Activated T-cell treated with anti-CD3 and anti-CD28 coated beads for 48 hours (primary cell): Measurements from ENCODE around the gene EOLA2.
"Not testable (repeated sequence)": the region's sequence is repeated elsewhere in the genome, so short reads cannot be mapped to it uniquely, and the experiment has no call there.

ENCODE experiments used
- DNase-seq: peaks from one replicate; pipeline ENCODE4 v3.0.0-alpha.2; 2020; ENCODE audit warnings: low read depth

EOLA2 gene

GRCh38 chrX:149932970-149933369 is 5.3 kb downstream of the EOLA2 start:
- not testable (repeated sequence) for DNase-seq

- DNase-seq, result not testable (repeated sequence)
These were observed 6.1 kb downstream of the EOLA2 start for GRCh38 chrX:149932150-149932549.

GRCh38 chrX:149931355-149931754 is 6.9 kb downstream of the EOLA2 start:
- not testable (repeated sequence) for DNase-seq

- not testable (repeated sequence) for DNase-seq
These were observed 8.9 kb downstream of the EOLA2 start, which contains the start of gene HSFX4 for GRCh38 chrX:149929400-149929799. HSFX4 (plus strand) TSS chrX:149929573; CDS start chrX:149929645, 72 bp downstream.

- not testable (repeated sequence) for DNase-seq
These were observed 9.7 kb downstream of the EOLA2 start for GRCh38 chrX:149928635-149929034.

GRCh38 chrX:149927964-149928258 is 10.4 kb downstream of the EOLA2 start:
- not testable (repeated sequence) for DNase-seq

- not testable (repeated sequence) for DNase-seq
These were observed 10.9 kb downstream of the EOLA2 start for GRCh38 chrX:149927245-149927963.

GRCh38 chrX:149924434-149924833 is 13.9 kb downstream of the EOLA2 start:
- DNase-seq, result not testable (repeated sequence)

- DNase-seq, result not testable (repeated sequence)
These were observed 14.5 kb downstream of the EOLA2 start for GRCh38 chrX:149923836-149924235.

- no peak for DNase-seq
These were observed 21.4 kb downstream of the EOLA2 start for GRCh38 chrX:149916745-149917392.

- no peak for DNase-seq
These were observed 28.1 kb downstream of the EOLA2 start for GRCh38 chrX:149910178-149910695.

- DNase-seq, result no peak
These were observed 28.7 kb downstream of the EOLA2 start for GRCh38 chrX:149909324-149910177.

- DNase-seq, result no peak
These were observed 29.6 kb downstream of the EOLA2 start for GRCh38 chrX:149908727-149909126.

GRCh38 chrX:149908308-149908707 is 30.0 kb downstream of the EOLA2 start:
- no peak for DNase-seq

- DNase-seq, result no peak
These were observed 34.2 kb downstream of the EOLA2 start for GRCh38 chrX:149903889-149904748.

- DNase-seq, result no peak
These were observed 39.7 kb downstream of the EOLA2 start for GRCh38 chrX:149898554-149898953.

GRCh38 chrX:149890828-149891227 is 47.5 kb downstream of the EOLA2 start:
- not testable (repeated sequence) for DNase-seq
